ENCODE measurements around the gene HIF3A.
"Not testable (repeated sequence)": the region's sequence is repeated elsewhere in the genome, so short reads cannot be mapped to it uniquely, and the experiment has no call there.

The HIF3A gene

GRCh38 chr19:46296722-46297461 lies at the start of gene HIF3A:
HIF3A (plus strand) TSS chr19:46297042; CDS start chr19:46297077, 35 bp downstream.
- no peaks in the 10 kb centered on the region for H3K9me3 ChIP-seq
- in situ Hi-C loops (cut with MboI; ENCODE audit: low sequenced_read_pairs), result no loop called here
- H3K36me3 ChIP-seq (replicated peaks), result no peaks in the 10 kb centered on the region
- H3K27me3 ChIP-seq (ENCODE audit: low read depth), result peaks cover 11% of the 10 kb centered on the region
- no peak for DNase-seq (ENCODE audit: low spot score in 2 of 2)
- no peak within 1 kb of the TSS for H3K4me3 ChIP-seq
- H3K4me1 ChIP-seq, result peaks cover 9% of the 10 kb centered on the region

DNA sequence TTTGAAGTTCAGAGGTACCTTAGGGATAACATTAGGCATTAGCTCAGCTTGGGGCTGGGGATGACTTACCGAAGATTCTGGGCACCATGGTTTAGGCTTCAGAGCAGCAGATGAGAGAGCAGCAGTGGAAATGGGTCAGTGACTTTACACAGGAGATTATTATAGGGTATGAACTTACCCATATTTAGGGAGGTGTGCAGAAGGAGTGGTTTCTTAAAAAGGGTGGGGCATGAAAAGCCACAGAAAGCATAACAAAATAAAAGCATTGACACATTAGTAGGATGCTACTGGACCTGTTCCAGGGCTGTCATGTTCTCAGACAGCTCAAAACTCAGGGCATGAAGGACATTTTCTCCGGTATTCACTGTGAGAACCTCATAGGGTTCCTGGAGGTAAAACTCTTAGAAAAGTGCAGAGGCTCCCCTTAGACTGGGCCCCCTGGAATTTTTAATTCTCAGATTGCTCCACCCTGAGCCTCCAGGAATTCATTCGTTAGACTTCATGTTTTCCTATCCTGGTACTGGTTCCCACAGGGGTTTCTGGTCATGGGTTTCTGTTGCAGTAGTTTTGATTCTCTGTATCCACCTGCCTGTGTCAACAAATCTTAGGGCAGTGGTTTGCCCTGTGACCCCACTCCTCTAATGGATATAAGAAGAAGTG lies 46.6 kb upstream of the HIF3A start:
- H3K9me3 ChIP-seq, result no peaks in the 10 kb centered on the region
- in situ Hi-C loops (cut with MboI; ENCODE audit: low sequenced_read_pairs), result no loop called here
- no peak for DNase-seq (ENCODE audit: low spot score in 2 of 2)
- no peaks in the 10 kb centered on the region; the same call in 1 of the 2 replicates for H3K4me1 ChIP-seq
- H3K36me3 ChIP-seq (replicated peaks), result no peaks in the 10 kb centered on the region
- peaks cover 27% of the 10 kb centered on the region for H3K27me3 ChIP-seq (ENCODE audit: low read depth)
- no peak overlapping the region for H3K4me3 ChIP-seq

- in situ Hi-C loops (cut with MboI; ENCODE audit: low sequenced_read_pairs), result no loop called here
- no peak for DNase-seq (ENCODE audit: low spot score in 2 of 2)
- Histone ChIP-seq H3K4me3 (no peak overlapping the region), H3K4me1 (no peaks in the 10 kb centered on the region), H3K36me3 (replicated peaks) (no peaks in the 10 kb centered on the region), H3K27me3 (ENCODE audit: low read depth) (peaks cover 23% of the 10 kb centered on the region), H3K9me3 (no peaks in the 10 kb centered on the region)
These were observed 45.4 kb upstream of the HIF3A start for GRCh38 chr19:46251416-46251815.

DNA sequence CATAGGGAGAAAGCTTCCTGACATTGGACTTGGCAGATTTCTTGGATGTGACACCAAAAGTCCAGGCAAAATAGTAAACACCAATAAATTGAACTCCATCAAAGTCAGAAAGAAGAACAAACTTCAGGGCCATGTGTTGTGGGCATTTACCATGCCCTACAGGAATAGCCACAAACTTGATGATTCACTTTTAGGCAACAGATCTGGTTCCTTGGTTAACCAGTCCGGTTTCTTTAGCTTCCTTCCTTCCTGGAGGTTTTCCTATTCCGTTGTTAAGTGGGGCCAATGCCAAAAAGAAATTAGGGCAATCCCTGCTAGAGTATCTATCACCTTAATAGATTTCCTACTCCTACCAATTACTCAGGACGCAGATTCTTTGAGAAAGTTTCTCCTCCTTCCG lies 42.1 kb upstream of the HIF3A start:
- no peaks in the 10 kb centered on the region for H3K36me3 ChIP-seq (replicated peaks)
- peaks cover 14% of the 10 kb centered on the region for H3K27me3 ChIP-seq (ENCODE audit: low read depth)
- no peak overlapping the region for H3K4me3 ChIP-seq
- in situ Hi-C loops (cut with MboI; ENCODE audit: low sequenced_read_pairs), result no loop called here
- H3K9me3 ChIP-seq, result no peaks in the 10 kb centered on the region
- no peaks in the 10 kb centered on the region for H3K4me1 ChIP-seq
- DNase-seq (ENCODE audit: low spot score in 2 of 2), result no peak

DNA sequence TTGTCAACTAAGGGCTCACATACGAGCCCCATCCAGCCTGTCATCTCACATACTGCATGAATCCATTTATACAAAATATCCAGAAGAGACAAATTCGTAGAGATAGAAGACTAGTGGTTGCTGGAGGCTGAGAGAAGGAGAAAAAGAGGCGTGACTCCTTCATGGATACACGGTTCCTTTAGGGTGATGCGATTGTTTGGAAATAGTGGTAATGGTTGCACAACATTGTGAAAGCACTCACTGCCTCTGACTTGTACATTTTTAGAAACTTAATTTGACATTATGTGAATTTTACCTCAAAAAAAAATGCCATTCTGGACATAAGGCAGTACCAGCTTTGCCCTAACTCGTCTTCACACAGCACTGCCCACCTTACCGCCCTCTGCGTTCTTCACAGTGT lies 40.0 kb upstream of the HIF3A start:
- Histone ChIP-seq H3K9me3 (no peaks in the 10 kb centered on the region), H3K4me1 (no peaks in the 10 kb centered on the region), H3K4me3 (no peak overlapping the region), H3K36me3 (replicated peaks) (no peaks in the 10 kb centered on the region), H3K27me3 (ENCODE audit: low read depth) (0 out of 2 replicates have a peak, but pooled peaks cover 2% of the 10 kb centered on the region)
- DNase-seq (ENCODE audit: low spot score in 2 of 2), result no peak
- in situ Hi-C loops (cut with MboI; ENCODE audit: low sequenced_read_pairs), result no loop called here

GRCh38 chr19:46261501-46261900 lies 35.3 kb upstream of the HIF3A start:
- DNase-seq (ENCODE audit: low spot score in 2 of 2); H3K4me1 ChIP-seq: not testable (repeated sequence)
- in situ Hi-C loops (cut with MboI; ENCODE audit: low sequenced_read_pairs), result loop anchor here (5.0 kb wide), 2 partner anchors 179 to 234 kb away; no protein-coding TSS in a partner anchor

DNA sequence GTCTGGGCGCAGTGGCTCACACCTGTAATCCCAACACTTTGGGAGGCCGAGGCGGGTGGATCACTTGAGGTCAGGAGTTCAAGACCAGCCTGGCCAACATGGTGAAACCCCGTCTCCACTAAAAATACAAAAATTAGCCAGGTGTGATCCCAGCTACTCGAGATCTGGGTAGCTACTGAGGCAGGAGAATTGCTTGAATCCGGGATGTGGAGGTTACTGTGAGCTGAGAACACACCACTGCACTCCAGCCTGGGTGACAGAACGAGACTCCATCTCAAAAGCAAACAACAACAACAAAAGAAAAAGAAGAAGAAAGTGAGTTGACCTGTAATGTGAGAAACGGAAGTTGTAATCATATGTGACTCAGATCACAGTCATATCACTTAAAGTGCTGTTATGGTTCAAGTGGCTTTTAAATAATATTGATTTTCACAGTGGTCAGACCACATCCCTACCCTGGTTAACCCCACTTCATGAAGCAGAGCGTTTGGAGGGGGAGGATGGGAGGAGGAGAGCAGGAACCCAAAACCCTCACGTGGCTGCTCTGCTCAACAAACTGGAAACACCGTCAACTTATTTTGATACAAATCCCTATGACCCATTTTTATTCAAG lies 34.1 kb upstream of the HIF3A start:
- H3K4me3 ChIP-seq; DNase-seq (ENCODE audit: low spot score in 2 of 2); H3K4me1 ChIP-seq; H3K9me3 ChIP-seq; H3K27me3 ChIP-seq (ENCODE audit: low read depth); H3K36me3 ChIP-seq (replicated peaks): not testable (repeated sequence)
- in situ Hi-C loops (cut with MboI; ENCODE audit: low sequenced_read_pairs), result loop anchor here (5.0 kb wide), 2 partner anchors 180 to 235 kb away; no protein-coding TSS in a partner anchor

More at GRCh38 chr19:46261501-46261900, 35.3 kb upstream of the HIF3A start:
- H3K4me3 ChIP-seq; H3K9me3 ChIP-seq; H3K36me3 ChIP-seq (replicated peaks); H3K27me3 ChIP-seq (ENCODE audit: low read depth): not testable (repeated sequence)

- in situ Hi-C loops (cut with MboI; ENCODE audit: low sequenced_read_pairs), result loop anchor here (5.0 kb wide), 2 partner anchors 182 to 238 kb away; no protein-coding TSS in a partner anchor
These were observed 32.0 kb upstream of the HIF3A start for GRCh38 chr19:46264801-46265200.

GRCh38 chr19:46265217-46265828 lies 31.5 kb upstream of the HIF3A start:
- no peaks in the 10 kb centered on the region for H3K27me3 ChIP-seq (ENCODE audit: low read depth)
- in situ Hi-C loops (cut with MboI; ENCODE audit: low sequenced_read_pairs), result no loop called here
- no peaks in the 10 kb centered on the region for H3K36me3 ChIP-seq (replicated peaks)
- DNase-seq (ENCODE audit: low spot score in 2 of 2), result peak; percentile 75 to 84
- no peak overlapping the region for H3K4me3 ChIP-seq
- H3K4me1 ChIP-seq, result peaks cover under 1% of the 10 kb centered on the region
- no peaks in the 10 kb centered on the region for H3K9me3 ChIP-seq

More at GRCh38 chr19:46264801-46265200, 32.0 kb upstream of the HIF3A start:
- not testable (repeated sequence) for DNase-seq (ENCODE audit: low spot score in 2 of 2); H3K4me1 ChIP-seq; H3K9me3 ChIP-seq; H3K36me3 ChIP-seq (replicated peaks); H3K4me3 ChIP-seq; H3K27me3 ChIP-seq (ENCODE audit: low read depth)

- Histone ChIP-seq H3K9me3 (no peaks in the 10 kb centered on the region), H3K4me3 (no peak overlapping the region), H3K4me1 (peaks cover 8% of the 10 kb centered on the region), H3K27me3 (ENCODE audit: low read depth) (no peaks in the 10 kb centered on the region), H3K36me3 (replicated peaks) (no peaks in the 10 kb centered on the region)
- no peak for DNase-seq (ENCODE audit: low spot score in 2 of 2)
- in situ Hi-C loops (cut with MboI; ENCODE audit: low sequenced_read_pairs), result no loop called here
These were observed 27.7 kb upstream of the HIF3A start for GRCh38 chr19:46269101-46269500.

DNA sequence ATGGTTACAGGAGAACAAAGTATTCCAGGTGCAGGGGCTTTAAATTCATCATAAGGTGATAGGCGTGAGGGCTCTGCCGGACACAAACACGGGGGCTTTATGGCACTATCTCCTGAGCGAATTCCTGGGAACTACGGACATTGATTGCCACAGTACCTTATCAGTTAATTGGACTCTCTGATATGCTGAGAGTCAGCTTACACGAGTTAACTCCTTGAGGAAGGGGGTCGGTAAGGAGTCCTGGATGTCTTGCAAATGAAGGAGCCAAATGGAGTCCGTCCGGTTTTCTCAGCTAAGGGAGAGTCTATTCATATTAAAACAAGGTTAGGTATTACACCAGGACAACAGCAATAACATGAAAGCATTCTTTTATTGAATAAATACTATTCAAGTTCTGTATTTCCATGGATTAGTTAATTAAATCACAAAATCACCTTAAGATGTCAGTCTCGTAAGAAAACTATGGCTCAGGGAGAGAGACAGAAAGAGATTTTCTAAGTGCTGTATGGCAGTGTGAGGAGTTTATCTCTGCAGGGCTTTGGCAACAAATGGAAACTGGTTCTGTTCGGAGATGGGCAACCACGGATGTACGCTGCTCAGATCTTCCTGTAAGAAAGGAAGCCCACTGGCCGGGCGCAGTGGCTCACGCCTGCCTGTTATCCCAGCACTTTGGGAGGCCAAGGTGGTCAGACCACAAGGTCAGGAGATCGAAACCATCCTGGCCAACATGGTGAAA lies 26.2 kb upstream of the HIF3A start:
- H3K27me3 ChIP-seq (ENCODE audit: low read depth), result no peaks in the 10 kb centered on the region
- no peak overlapping the region for H3K4me3 ChIP-seq
- no peaks in the 10 kb centered on the region for H3K9me3 ChIP-seq
- DNase-seq (ENCODE audit: low spot score in 2 of 2), result peak; percentile 39 to 56
- in situ Hi-C loops (cut with MboI; ENCODE audit: low sequenced_read_pairs), result no loop called here
- peaks cover 8% of the 10 kb centered on the region for H3K4me1 ChIP-seq
- H3K36me3 ChIP-seq (replicated peaks), result no peaks in the 10 kb centered on the region

DNA sequence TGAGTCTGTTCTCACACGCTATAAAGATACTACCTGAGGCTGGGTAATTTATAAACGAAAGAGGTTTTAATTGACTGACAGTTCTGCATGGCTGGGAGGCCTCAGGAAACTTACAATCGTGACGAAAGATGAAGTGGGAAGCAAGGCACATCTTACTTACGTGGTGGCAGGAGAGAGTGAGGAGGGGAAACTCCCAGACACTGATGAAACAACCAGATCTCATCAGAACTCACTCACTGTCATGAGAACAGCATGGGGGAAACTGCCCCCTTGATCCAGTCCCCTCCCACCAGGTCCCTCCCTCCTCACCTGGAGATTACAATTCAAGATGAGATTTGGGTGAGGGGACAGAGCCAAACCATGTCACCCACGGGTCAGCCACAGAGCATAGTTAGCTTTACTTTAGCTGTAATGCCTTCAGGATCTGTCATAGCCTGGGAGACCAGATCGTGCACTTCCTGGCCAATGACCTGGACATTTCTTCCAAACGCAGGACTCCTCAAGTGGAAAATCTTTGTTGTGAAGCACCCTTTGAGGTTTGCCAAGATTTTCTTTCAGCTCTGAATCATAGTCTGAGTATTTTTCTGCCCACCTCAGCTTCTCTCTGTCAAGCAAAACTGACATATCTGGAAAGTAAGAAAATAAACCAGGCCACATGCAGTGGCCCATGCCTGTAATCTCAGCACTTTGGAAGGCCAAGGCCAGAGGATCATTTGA lies 25.2 kb upstream of the HIF3A start:
- Histone ChIP-seq H3K36me3 (replicated peaks) (no peaks in the 10 kb centered on the region), H3K4me3 (no peak overlapping the region), H3K4me1 (peaks cover 8% of the 10 kb centered on the region), H3K9me3 (no peaks in the 10 kb centered on the region), H3K27me3 (ENCODE audit: low read depth) (no peaks in the 10 kb centered on the region)
- in situ Hi-C loops (cut with MboI; ENCODE audit: low sequenced_read_pairs), result no loop called here
- DNase-seq (ENCODE audit: low spot score in 2 of 2), result no peak

- in situ Hi-C loops (cut with MboI; ENCODE audit: low sequenced_read_pairs); H3K36me3 ChIP-seq (replicated peaks): not testable (repeated sequence)
These were observed 22.9 kb upstream of the HIF3A start for GRCh38 chr19:46273931-46274330.

More at GRCh38 chr19:46273931-46274330, 22.9 kb upstream of the HIF3A start:
- H3K4me3 ChIP-seq; H3K9me3 ChIP-seq; DNase-seq (ENCODE audit: low spot score in 2 of 2); H3K27me3 ChIP-seq (ENCODE audit: low read depth); H3K4me1 ChIP-seq: not testable (repeated sequence)

Data from HAP-1 (cell line).